GM06990 (cell line): Measurements from ENCODE around the gene DOCK1.

Experiments used
- DNase-seq: peaks from one replicate; pipeline ENCODE4 v3.0.0-alpha.2; 2011; ENCODE audit not compliant: insufficient read length; ENCODE audit errors: extremely low read depth
- H3K27me3 ChIP-seq: replicated peaks from 2 replicates; pipeline ENCODE4 v1.6.0; 2011; ENCODE audit warnings: low read length; ENCODE audit not compliant: control insufficient read depth, insufficient read depth
- H3K36me3 ChIP-seq: 2 replicates; pipeline ENCODE4 v1.5.1; 2011; ENCODE audit warnings: low read length; ENCODE audit not compliant: control insufficient read depth, insufficient read depth
- H3K4me3 ChIP-seq: replicated peaks from 2 replicates; pipeline ENCODE4 v1.5.1; 2011; ENCODE audit warnings: low read depth, mild to moderate bottlenecking, control low read depth, low read length
- TF ChIP-seq, protein P1 (sequence below): IDR thresholded peaks from 2 replicates; pipeline ENCODE4 v1.5.1; 2011; ENCODE audit warnings: low read length, control low read depth, mild to moderate bottlenecking, inconsistent platforms; ENCODE audit not compliant: insufficient read depth, poor library complexity, severe bottlenecking

DOCK1 gene

DNA sequence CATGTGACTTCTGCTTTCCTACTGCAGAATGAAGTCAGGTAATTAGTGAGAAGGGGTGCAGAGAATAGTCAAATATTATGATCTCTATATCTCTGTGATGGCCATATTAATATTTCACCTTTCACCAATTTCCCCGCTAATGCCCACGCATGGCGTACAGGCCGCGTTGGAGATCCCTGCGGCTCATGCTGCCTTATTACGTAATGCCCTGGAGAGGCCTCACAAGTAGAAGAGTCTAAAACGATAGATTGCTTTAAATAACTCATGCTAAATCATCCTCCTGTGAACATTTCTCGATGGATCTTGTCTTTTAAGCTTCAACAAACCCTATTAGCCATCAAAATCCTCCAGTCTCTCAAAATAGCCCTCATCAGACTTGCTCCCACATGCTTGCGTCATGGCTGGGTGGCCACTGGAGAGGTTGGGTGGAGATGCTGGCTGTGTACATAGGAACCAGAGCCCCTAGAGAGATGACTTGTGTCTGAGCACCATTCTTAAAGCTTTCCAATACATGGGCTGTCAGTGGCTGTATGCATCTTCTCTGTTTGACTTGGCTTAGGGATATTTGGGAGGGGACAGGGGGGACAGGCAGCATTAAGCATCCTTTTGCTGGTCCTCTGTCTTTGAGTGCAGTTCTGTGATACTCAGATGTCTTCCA is 370.7 kb downstream of the DOCK1 start:
- no peaks in the 10 kb centered on the region for H3K36me3 ChIP-seq
- no peak overlapping the region for H3K4me3 ChIP-seq
- DNase-seq: no peak
- H3K27me3 ChIP-seq: no peaks in the 10 kb centered on the region
- TF ChIP-seq, protein P1, sequence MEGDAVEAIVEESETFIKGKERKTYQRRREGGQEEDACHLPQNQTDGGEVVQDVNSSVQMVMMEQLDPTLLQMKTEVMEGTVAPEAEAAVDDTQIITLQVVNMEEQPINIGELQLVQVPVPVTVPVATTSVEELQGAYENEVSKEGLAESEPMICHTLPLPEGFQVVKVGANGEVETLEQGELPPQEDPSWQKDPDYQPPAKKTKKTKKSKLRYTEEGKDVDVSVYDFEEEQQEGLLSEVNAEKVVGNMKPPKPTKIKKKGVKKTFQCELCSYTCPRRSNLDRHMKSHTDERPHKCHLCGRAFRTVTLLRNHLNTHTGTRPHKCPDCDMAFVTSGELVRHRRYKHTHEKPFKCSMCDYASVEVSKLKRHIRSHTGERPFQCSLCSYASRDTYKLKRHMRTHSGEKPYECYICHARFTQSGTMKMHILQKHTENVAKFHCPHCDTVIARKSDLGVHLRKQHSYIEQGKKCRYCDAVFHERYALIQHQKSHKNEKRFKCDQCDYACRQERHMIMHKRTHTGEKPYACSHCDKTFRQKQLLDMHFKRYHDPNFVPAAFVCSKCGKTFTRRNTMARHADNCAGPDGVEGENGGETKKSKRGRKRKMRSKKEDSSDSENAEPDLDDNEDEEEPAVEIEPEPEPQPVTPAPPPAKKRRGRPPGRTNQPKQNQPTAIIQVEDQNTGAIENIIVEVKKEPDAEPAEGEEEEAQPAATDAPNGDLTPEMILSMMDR: no peak

DNA sequence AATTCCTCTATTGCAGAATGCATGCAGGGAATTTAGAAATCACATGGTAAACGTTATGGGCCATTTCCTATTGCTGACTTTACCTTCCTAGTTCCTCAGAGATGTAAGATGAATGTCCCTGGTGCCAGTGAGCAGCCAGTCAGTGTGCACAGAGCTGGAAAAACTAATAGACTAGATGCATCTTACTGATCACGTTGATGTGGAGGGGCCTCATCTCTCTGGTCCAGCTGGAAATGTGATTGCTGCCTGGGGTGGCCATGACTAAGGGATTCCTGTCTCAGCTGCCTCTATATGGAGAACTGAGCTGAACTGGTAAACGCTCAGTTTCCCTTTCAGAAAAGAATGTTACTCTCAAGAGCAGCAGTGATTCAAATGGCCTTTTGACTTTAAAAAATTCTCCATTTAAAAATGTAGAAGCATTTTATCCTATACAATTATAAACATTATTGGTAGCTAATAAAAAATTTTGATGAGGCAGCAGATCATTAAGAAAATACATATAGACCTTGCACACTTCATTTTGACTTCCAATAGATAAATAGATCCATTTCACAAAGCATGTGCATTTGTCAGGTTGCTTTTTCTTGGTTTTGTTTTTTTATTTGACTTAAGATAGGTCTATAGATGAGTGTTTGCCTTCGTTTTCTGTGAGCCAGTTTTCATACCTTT is 371.7 kb downstream of the DOCK1 start:
- no peaks in the 10 kb centered on the region for H3K36me3 ChIP-seq
- no peaks in the 10 kb centered on the region for H3K27me3 ChIP-seq
- no peak overlapping the region for H3K4me3 ChIP-seq
- TF ChIP-seq, protein P1: no peak
- DNase-seq: no peak

DNA sequence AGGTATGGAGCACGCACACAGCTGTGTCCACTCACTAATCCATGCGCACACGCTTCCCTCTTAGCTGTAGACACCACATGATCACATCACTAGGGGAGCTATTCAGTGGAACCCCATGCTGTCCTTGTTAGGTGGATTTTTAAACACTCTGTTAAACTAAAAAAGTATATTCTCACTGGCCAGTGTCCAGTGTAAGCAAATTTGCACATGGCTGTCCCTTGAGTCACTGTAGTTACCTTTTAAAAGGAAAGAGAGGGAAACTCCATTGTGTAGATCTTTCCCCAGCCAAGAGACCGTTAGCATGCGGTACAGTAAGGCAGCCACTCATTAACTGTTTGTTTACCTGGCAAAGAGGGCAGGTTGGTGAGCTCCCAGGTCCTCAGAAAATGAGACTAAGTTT is 372.8 kb downstream of the DOCK1 start:
- Histone ChIP-seq H3K27me3 (no peaks in the 10 kb centered on the region), H3K4me3 (no peak overlapping the region), H3K36me3 (no peaks in the 10 kb centered on the region)
- no peak for DNase-seq
- TF ChIP-seq, protein P1: no peak

DNA sequence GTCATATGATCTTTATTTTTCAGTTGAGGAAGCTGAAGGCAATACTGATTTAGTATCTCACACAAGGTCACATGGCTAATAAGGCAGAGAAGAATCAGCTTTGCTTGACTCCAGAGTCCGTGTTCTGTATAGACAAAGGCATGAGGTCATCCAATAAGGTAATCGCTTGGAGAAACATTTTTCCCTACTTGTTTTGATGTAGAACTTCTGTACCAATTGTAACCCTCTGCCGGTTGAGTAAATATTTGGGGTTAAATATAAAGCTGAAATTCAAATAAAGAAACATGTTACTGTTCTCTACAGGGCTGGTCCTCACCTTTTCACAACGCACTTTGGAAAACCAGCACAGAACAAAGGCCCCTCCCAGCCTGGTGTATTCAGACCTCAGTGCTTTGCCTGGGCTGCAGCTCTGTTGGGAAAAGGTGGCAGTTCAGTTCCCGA is 374.1 kb downstream of the DOCK1 start:
- DNase-seq: no peak
- no peaks in the 10 kb centered on the region for H3K27me3 ChIP-seq
- TF ChIP-seq, protein P1: no peak
- H3K36me3 ChIP-seq: no peaks in the 10 kb centered on the region
- H3K4me3 ChIP-seq: no peak overlapping the region

DNA sequence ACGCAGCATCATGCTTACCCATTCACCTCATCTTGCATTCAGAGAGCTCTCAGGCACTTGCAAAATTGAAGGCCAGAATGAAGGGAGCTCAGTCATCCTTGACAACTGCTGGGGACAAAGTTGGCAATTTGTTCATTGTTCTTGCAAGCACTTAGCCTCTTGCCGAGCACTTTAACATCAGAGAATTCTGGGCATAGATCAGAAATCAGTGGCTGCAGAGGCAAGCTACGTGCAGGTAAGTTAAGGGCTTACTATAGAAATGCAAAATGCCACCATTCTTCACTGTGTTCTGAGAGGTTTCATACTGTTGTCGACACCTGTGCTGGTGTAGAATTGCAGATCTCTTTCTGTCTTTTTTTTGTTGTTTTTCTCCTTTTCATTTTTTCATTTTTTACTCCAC is 375.2 kb downstream of the DOCK1 start:
- Histone ChIP-seq H3K4me3 (no peak overlapping the region), H3K36me3 (no peaks in the 10 kb centered on the region), H3K27me3 (no peaks in the 10 kb centered on the region)
- TF ChIP-seq, protein P1: no peak
- no peak for DNase-seq
